RWPE2 (cell line): ENCODE data around the gene PPP1R27.
A peak's percentile ranks its signal among the peaks of the same experiment; 100 is the strongest.

Source experiments
- ATAC-seq: fragments of 200-7000 bp; cut with Tn5 transposase; 3 replicates; pipeline ENCODE4 v1.9.1; 2021; ENCODE audit warnings: low read depth
- DNase-seq: peaks from one replicate; pipeline ENCODE4 v3.0.0-alpha.2; 2020; ENCODE audit warnings: low spot score
- H3K27ac ChIP-seq: fragments of 450-650 bp; 2 replicates; pipeline ENCODE4 v1.5.1; 2017; ENCODE audit warnings: mild to moderate bottlenecking; ENCODE audit not compliant: poor library complexity, severe bottlenecking
- H3K27me3 ChIP-seq: fragments of 250-450 bp; sonication (Bioruptor Pico); 2 replicates; pipeline ENCODE4 v1.5.1; 2021; ENCODE audit warnings: mild to moderate bottlenecking, moderate library complexity; ENCODE audit not compliant: insufficient read depth, poor library complexity, severe bottlenecking
- H3K36me3 ChIP-seq: fragments of 250-450 bp; sonication (Bioruptor Pico); 2 replicates; pipeline ENCODE4 v1.5.1; 2020; ENCODE audit warnings: low read depth, mild to moderate bottlenecking, moderate library complexity
- H3K4me1 ChIP-seq: fragments of 250-450 bp; sonication (Bioruptor Pico); 2 replicates; pipeline ENCODE4 v1.5.1; 2021; ENCODE audit warnings: mild to moderate bottlenecking, moderate library complexity; ENCODE audit not compliant: insufficient read depth, poor library complexity, severe bottlenecking
- H3K4me3 ChIP-seq: fragments of 250-450 bp; sonication (Bioruptor Pico); 2 replicates; pipeline ENCODE4 v1.5.1; 2021; ENCODE audit warnings: mild to moderate bottlenecking, moderate library complexity; ENCODE audit not compliant: severe bottlenecking
- H3K9me3 ChIP-seq: fragments of 250-450 bp; sonication (Bioruptor Pico); 2 replicates; pipeline ENCODE4 v1.5.1; 2021; ENCODE audit warnings: mild to moderate bottlenecking, moderate library complexity; ENCODE audit not compliant: severe bottlenecking
- CTCF ChIP-seq: fragments of 450-650 bp; IDR thresholded peaks from one replicate; pipeline ENCODE4 v1.5.1; 2017; ENCODE audit warnings: mild to moderate bottlenecking, moderate library complexity; ENCODE audit not compliant: poor library complexity, severe bottlenecking

Gene PPP1R27

GRCh38 chr17:81823820-81824550, 10.9 kb downstream of the PPP1R27 start:
- ATAC-seq (no peak), DNase-seq (no peak)
- Histone ChIP-seq H3K9me3 (no peaks in the 10 kb centered on the region), H3K4me3 (no peak overlapping the region), H3K27me3 (no peaks in the 10 kb centered on the region), H3K36me3 (no peaks in the 10 kb centered on the region), H3K27ac (no peak overlapping the region), H3K4me1 (no peaks in the 10 kb centered on the region)
- no peak for TF ChIP-seq CTCF

GRCh38 chr17:81822996-81823819, 11.6 kb downstream of the PPP1R27 start:
- no peak overlapping the region for H3K27ac ChIP-seq

GRCh38 chr17:81822312-81822637, 12.6 kb downstream of the PPP1R27 start:
- TF ChIP-seq CTCF: no peak
- Histone ChIP-seq H3K27ac (no peak overlapping the region), H3K27me3 (no peaks in the 10 kb centered on the region), H3K36me3 (no peaks in the 10 kb centered on the region), H3K4me3 (no peak overlapping the region), H3K9me3 (no peaks in the 10 kb centered on the region), H3K4me1 (no peaks in the 10 kb centered on the region)
- no peak for DNase-seq
- ATAC-seq: no peak

More at GRCh38 chr17:81822996-81823819, 11.6 kb downstream of the PPP1R27 start:
- H3K4me1 ChIP-seq: no peaks in the 10 kb centered on the region
- no peaks in the 10 kb centered on the region for H3K36me3 ChIP-seq
- no peak for ATAC-seq
- no peaks in the 10 kb centered on the region for H3K9me3 ChIP-seq
- no peak for DNase-seq
- H3K27me3 ChIP-seq: no peaks in the 10 kb centered on the region
- no peak overlapping the region for H3K4me3 ChIP-seq
- no peak for TF ChIP-seq CTCF

- H3K36me3 ChIP-seq: no peaks in the 10 kb centered on the region
- no peaks in the 10 kb centered on the region for H3K4me1 ChIP-seq
- DNase-seq (no peak), ATAC-seq (peak; percentile 58)
- TF ChIP-seq CTCF: peak; percentile 22
- no peak overlapping the region for H3K27ac ChIP-seq
- no peaks in the 10 kb centered on the region for H3K27me3 ChIP-seq
- H3K4me3 ChIP-seq: no peak overlapping the region
- H3K9me3 ChIP-seq: no peaks in the 10 kb centered on the region
Observed at GRCh38 chr17:81821603-81822311, 13.1 kb downstream of the PPP1R27 start.
